HepG2 (cell line): ENCODE data around the gene FIBP. TPM values are rescaled to one million over a fixed set of nuclear protein-coding genes. Genes with fewer than 3 reads are reported as not detected.
A peak's percentile ranks its signal among the peaks of the same experiment; 100 is the strongest.

ENCODE experiments used
- ATF7-NPFF ChIP-seq: sonication (generic); formaldehyde crosslinking; IDR thresholded peaks from 2 replicates; pipeline ENCODE4 v1.8.1; 2023; ENCODE audit warnings: mild to moderate bottlenecking, low read depth, missing genetic modification reagents, moderate library complexity
- ATRX ChIP-seq: sonication (generic); formaldehyde crosslinking; IDR thresholded peaks from 2 replicates; pipeline ENCODE4 v1.4.0; 2020; ENCODE audit warnings: missing genetic modification reagents, borderline replicate concordance
- BHLHE40 ChIP-seq: IDR thresholded peaks from 2 replicates; pipeline ENCODE4 v1.6.1; 2011; ENCODE audit warnings: low read length, improper control_type of control experiment
- BRF2 ChIP-seq: sonication (generic); formaldehyde crosslinking; IDR thresholded peaks from 2 replicates; pipeline ENCODE4 v1.8.1; 2022; ENCODE audit warnings: mild to moderate bottlenecking, missing genetic modification reagents
- GABPB1 ChIP-seq: IDR thresholded peaks from 2 replicates; pipeline ENCODE4 v1.6.1; 2016; ENCODE audit warnings: mild to moderate bottlenecking, missing genetic modification reagents, moderate library complexity, missing compliant biosample characterization
- HOXA7 ChIP-seq: sonication (generic); formaldehyde crosslinking; IDR thresholded peaks from 2 replicates; pipeline ENCODE4 v1.8.1; 2022; ENCODE audit warnings: mild to moderate bottlenecking, missing genetic modification reagents, moderate library complexity
- MYC ChIP-seq: sonication (generic); formaldehyde crosslinking; IDR thresholded peaks from 2 replicates; pipeline ENCODE4 v1.9.0; 2021; ENCODE audit warnings: missing genetic modification reagents, borderline replicate concordance
- NCOA2 ChIP-seq: sonication (generic); formaldehyde crosslinking; IDR thresholded peaks from 2 replicates; pipeline ENCODE4 v1.8.0; 2022; ENCODE audit warnings: inconsistent platforms
- PHF8 ChIP-seq: sonication (generic); formaldehyde crosslinking; IDR thresholded peaks from 2 replicates; pipeline ENCODE4 v1.5.0; 2020; ENCODE audit warnings: missing genetic modification reagents
- RARG ChIP-seq: sonication (generic); formaldehyde crosslinking; IDR thresholded peaks from 2 replicates; pipeline ENCODE4 v1.4.0; 2020; ENCODE audit warnings: low read depth, mild to moderate bottlenecking, missing genetic modification reagents
- REL ChIP-seq: sonication (generic); formaldehyde crosslinking; conservative IDR thresholded peaks from 2 replicates; pipeline ENCODE4 v1.8.0; 2022; ENCODE audit warnings: mild to moderate bottlenecking, missing genetic modification reagents, moderate library complexity
- RORA ChIP-seq: sonication (generic); formaldehyde crosslinking; IDR thresholded peaks from 2 replicates; pipeline ENCODE4 v1.5.0; 2020; ENCODE audit warnings: mild to moderate bottlenecking, missing genetic modification reagents, moderate library complexity
- SMAD3 ChIP-seq: sonication (generic); formaldehyde crosslinking; IDR thresholded peaks from 2 replicates; pipeline ENCODE4 v1.4.0; 2020; ENCODE audit warnings: missing genetic modification reagents
- SP5 ChIP-seq: IDR thresholded peaks from 2 replicates; pipeline ENCODE4 v1.6.1; 2016; ENCODE audit warnings: low read depth, borderline replicate concordance
- STAG1 ChIP-seq: sonication (generic); formaldehyde crosslinking; IDR thresholded peaks from 2 replicates; pipeline ENCODE4 v1.4.0; 2020; ENCODE audit warnings: missing genetic modification reagents
- U2AF1 ChIP-seq: fragments of 200-400 bp; formaldehyde crosslinking; optimal IDR thresholded peaks from 2 replicates; pipeline ENCODE3; 2017; ENCODE audit warnings: mild to moderate bottlenecking, low read depth, low read length
- WIZ ChIP-seq: sonication (generic); formaldehyde crosslinking; IDR thresholded peaks from 2 replicates; pipeline ENCODE4 v1.5.1; 2020; ENCODE audit warnings: mild to moderate bottlenecking, missing genetic modification reagents
- ZFP36 ChIP-seq: fragments of 150-350 bp; IDR thresholded peaks from 2 replicates; pipeline ENCODE4 v1.6.1; 2018; ENCODE audit warnings: borderline replicate concordance, low read length, low read depth; ENCODE audit not compliant: partially characterized antibody
- ZFP36L2 ChIP-seq: sonication (generic); formaldehyde crosslinking; IDR thresholded peaks from 2 replicates; pipeline ENCODE4 v1.4.0; 2020; ENCODE audit warnings: missing genetic modification reagents
- ZNF235 ChIP-seq: sonication (generic); formaldehyde crosslinking; IDR thresholded peaks from 2 replicates; pipeline ENCODE4 v1.8.1; 2023; ENCODE audit warnings: mild to moderate bottlenecking, missing genetic modification reagents, borderline replicate concordance
- ZNF343 ChIP-seq: sonication (generic); formaldehyde crosslinking; IDR thresholded peaks from 2 replicates; pipeline ENCODE4 v1.4.0; 2020; ENCODE audit warnings: mild to moderate bottlenecking, missing genetic modification reagents
- ZNF431 ChIP-seq: sonication (generic); formaldehyde crosslinking; IDR thresholded peaks from 2 replicates; pipeline ENCODE4 v1.9.0; 2022; ENCODE audit warnings: missing genetic modification reagents, low read depth, mild to moderate bottlenecking, borderline replicate concordance
- ZNF510 ChIP-seq: sonication (generic); formaldehyde crosslinking; IDR thresholded peaks from 2 replicates; pipeline ENCODE4 v1.4.0; 2020; ENCODE audit warnings: low read depth, mild to moderate bottlenecking, missing genetic modification reagents
- ZNF720 ChIP-seq: sonication (generic); formaldehyde crosslinking; IDR thresholded peaks from 2 replicates; pipeline ENCODE4 v1.4.0; 2020; ENCODE audit warnings: missing genetic modification reagents
- ZNF746 ChIP-seq: sonication (generic); formaldehyde crosslinking; IDR thresholded peaks from 2 replicates; pipeline ENCODE4 v1.8.0; 2022; ENCODE audit warnings: mild to moderate bottlenecking, missing genetic modification reagents
- ZSCAN30 ChIP-seq: sonication (generic); formaldehyde crosslinking; IDR thresholded peaks from 2 replicates; pipeline ENCODE4 v1.5.0; 2020; ENCODE audit warnings: mild to moderate bottlenecking, missing genetic modification reagents
- polyA plus RNA-seq, 8 experiments: library from polyadenylated mRNA; depleted of rRNA in 3 of 8; stranded (reverse) in 7 of 8; unstranded in 1 of 8; fragments of >200 nt; fragmentation: Illumina TruSeq in 4 of 8; extraction: Trizol in 4 of 8; gene quantifications; 2 replicates each; pipeline versions ENCODE4 v1.2.1 to v1.2.3, GENCODE V29; 2011 to 2016; ENCODE audit warnings: low read depth in 4 of 8, missing spikeins in 1 of 8, mixed read lengths in 1 of 8; ENCODE audit not compliant: insufficient read depth in 1 of 8
- total RNA-seq, 5 experiments: library from RNA; depleted of rRNA; stranded (reverse); fragments of >200 nt; fragmentation: Illumina TruSeq; extraction: Trizol; gene quantifications; 2 replicates each; pipeline ENCODE4 v1.2.3, GENCODE V29; 2016; ENCODE audit warnings: low read depth in 1 of 5
- TF ChIP-seq, protein P1 (sequence below): sonication (generic); formaldehyde crosslinking; IDR thresholded peaks from 2 replicates; pipeline ENCODE4 v1.4.0; 2020; ENCODE audit warnings: missing genetic modification reagents

The FIBP gene
- total and polyA plus RNA-seq, 2 of the 13 experiments (the other 11 are each of a cell fraction or from before 2014, with no cell fraction given), result 42.9 to 62.1 TPM

DNA sequence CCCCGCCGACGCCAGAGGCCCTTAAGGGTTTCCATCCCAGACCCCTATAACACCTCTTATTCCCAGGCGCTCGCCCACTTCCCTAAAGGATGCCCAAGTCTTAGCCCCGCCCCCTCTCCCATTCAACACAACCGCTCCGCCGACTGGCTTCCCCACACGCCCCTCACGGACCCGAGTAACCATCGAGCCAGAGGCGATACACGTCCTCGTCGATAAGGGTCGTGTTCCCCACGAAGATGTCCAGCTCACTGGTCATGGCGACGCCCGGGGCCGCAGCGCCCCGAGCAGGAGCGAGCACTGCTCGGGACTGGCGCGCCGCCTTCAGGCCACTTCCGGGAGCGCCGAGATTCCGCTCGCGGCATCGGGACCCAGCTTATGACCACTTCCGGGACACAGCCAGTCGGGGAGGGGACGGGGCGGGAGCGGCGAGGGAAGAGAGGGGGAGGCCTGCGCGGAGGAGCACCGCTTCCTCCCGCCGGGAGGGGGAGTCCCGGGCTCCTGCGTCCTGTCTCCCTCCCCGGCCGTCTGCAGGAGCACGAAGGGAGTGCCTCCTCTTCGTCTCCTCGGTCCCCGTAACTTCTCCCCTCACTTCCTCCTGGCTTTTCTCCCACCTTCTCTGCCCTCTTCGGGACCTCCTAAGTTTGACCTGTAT, at the start of gene FIBP (continued):
- TF ChIP-seq ZNF720 (no peak), BHLHE40 (peak; percentile 51; the same call in 1 of the 2 replicates), ZFP36L2 (no peak), ATF7-NPFF (CRISPR knock-in tag) (peak; percentile 83), ZFP36 (no peak), WIZ (CRISPR knock-in tag) (peak; percentile 17; the same call in 1 of the 2 replicates), ZNF746 (CRISPR knock-in tag) (no peak), SMAD3 (CRISPR knock-in tag) (peak; percentile 59; the same call in 1 of the 2 replicates), ZNF235 (CRISPR knock-in tag) (no peak), ZNF510 (no peak), ZSCAN30 (CRISPR knock-in tag) (no peak), PHF8 (CRISPR knock-in tag) (peak; percentile 86), ATRX (CRISPR knock-in tag) (no peak), RORA (CRISPR knock-in tag) (no peak), SP5 (CRISPR knock-in tag) (peak; percentile 11; the same call in 1 of the 2 replicates), STAG1 (CRISPR knock-in tag) (peak; percentile 53), REL (no peak), RARG (CRISPR knock-in tag) (no peak), NCOA2 (0 out of 2 replicates have a peak, but pooled peaks have one; percentile 8), ZNF343 (no peak), U2AF1 (no peak), GABPB1 (CRISPR knock-in tag) (peak; percentile 97), MYC (CRISPR knock-in tag) (peak; percentile 71), HOXA7 (CRISPR knock-in tag) (no peak), ZNF431 (CRISPR knock-in tag) (no peak), BRF2 (CRISPR knock-in tag) (no peak)
- TF ChIP-seq, protein P1, sequence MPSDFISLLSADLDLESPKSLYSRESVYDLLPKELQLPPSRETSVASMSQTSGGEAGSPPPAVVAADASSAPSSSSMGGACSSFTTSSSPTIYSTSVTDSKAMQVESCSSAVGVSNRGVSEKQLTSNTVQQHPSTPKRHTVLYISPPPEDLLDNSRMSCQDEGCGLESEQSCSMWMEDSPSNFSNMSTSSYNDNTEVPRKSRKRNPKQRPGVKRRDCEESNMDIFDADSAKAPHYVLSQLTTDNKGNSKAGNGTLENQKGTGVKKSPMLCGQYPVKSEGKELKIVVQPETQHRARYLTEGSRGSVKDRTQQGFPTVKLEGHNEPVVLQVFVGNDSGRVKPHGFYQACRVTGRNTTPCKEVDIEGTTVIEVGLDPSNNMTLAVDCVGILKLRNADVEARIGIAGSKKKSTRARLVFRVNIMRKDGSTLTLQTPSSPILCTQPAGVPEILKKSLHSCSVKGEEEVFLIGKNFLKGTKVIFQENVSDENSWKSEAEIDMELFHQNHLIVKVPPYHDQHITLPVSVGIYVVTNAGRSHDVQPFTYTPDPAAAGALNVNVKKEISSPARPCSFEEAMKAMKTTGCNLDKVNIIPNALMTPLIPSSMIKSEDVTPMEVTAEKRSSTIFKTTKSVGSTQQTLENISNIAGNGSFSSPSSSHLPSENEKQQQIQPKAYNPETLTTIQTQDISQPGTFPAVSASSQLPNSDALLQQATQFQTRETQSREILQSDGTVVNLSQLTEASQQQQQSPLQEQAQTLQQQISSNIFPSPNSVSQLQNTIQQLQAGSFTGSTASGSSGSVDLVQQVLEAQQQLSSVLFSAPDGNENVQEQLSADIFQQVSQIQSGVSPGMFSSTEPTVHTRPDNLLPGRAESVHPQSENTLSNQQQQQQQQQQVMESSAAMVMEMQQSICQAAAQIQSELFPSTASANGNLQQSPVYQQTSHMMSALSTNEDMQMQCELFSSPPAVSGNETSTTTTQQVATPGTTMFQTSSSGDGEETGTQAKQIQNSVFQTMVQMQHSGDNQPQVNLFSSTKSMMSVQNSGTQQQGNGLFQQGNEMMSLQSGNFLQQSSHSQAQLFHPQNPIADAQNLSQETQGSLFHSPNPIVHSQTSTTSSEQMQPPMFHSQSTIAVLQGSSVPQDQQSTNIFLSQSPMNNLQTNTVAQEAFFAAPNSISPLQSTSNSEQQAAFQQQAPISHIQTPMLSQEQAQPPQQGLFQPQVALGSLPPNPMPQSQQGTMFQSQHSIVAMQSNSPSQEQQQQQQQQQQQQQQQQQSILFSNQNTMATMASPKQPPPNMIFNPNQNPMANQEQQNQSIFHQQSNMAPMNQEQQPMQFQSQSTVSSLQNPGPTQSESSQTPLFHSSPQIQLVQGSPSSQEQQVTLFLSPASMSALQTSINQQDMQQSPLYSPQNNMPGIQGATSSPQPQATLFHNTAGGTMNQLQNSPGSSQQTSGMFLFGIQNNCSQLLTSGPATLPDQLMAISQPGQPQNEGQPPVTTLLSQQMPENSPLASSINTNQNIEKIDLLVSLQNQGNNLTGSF (CRISPR knock-in tag), result no peak
